NCI-H510A treated with DMSO at 0.1 percent for 48 hours (cell line): ENCODE measurements around the gene AGRN.
"Not testable (repeated sequence)": the region's sequence is repeated elsewhere in the genome, so short reads cannot be mapped to it uniquely, and the experiment has no call there.

Experiments
- DNase-seq: peaks from one replicate; lab custom pipeline; 2025; lab: John Stamatoyannopoulos, UW

AGRN gene

GRCh38 chr1:1021010-1021919 lies 1.3 kb downstream of the AGRN start:
- no peak for DNase-seq

GRCh38 chr1:1021920-1022259 lies 2.0 kb downstream of the AGRN start:
- DNase-seq, result no peak

- DNase-seq, result no peak
These were observed 2.5 kb downstream of the AGRN start for GRCh38 chr1:1022302-1023009.

- DNase-seq, result no peak
These were observed 3.8 kb downstream of the AGRN start for GRCh38 chr1:1023700-1024099.

GRCh38 chr1:1024149-1024770 lies 4.3 kb downstream of the AGRN start:
- no peak for DNase-seq

GRCh38 chr1:1024771-1025699 lies 5.1 kb downstream of the AGRN start:
- no peak for DNase-seq

GRCh38 chr1:1025730-1026129 lies 5.8 kb downstream of the AGRN start:
- DNase-seq, result no peak

- no peak for DNase-seq
These were observed 6.9 kb downstream of the AGRN start for GRCh38 chr1:1026599-1027413.

- no peak for DNase-seq
These were observed 7.9 kb downstream of the AGRN start for GRCh38 chr1:1027791-1028190.

- DNase-seq, result not testable (repeated sequence)
These were observed 11.1 kb downstream of the AGRN start for GRCh38 chr1:1030867-1031658.

- DNase-seq, result no peak
These were observed 11.8 kb downstream of the AGRN start for GRCh38 chr1:1031659-1032235.

GRCh38 chr1:1032424-1032823 lies 12.5 kb downstream of the AGRN start:
- no peak for DNase-seq

- DNase-seq, result peak; percentile 95
These were observed 13.2 kb downstream of the AGRN start for GRCh38 chr1:1033009-1033587.

GRCh38 chr1:1033731-1034438 lies 14.0 kb downstream of the AGRN start:
- peak; percentile 35 for DNase-seq

GRCh38 chr1:1034439-1034781 lies 14.5 kb downstream of the AGRN start:
- DNase-seq, result no peak

- DNase-seq, result no peak
These were observed 15.5 kb downstream of the AGRN start for GRCh38 chr1:1035291-1035943.

GRCh38 chr1:1037366-1038327 lies 17.7 kb downstream of the AGRN start:
- DNase-seq, result no peak
